Naive thymus-derived CD4-positive, alpha-beta T cell (primary cell): ENCODE measurements around the gene TRAIP. TPM values are rescaled to one million over a fixed set of nuclear protein-coding genes. Genes with fewer than 3 reads are reported as not detected.

ENCODE experiments used
- ATAC-seq: fragments of 150-1000 bp; cut with Tn5 transposase; 2 replicates; pipeline ENCODE4 v1.10.0; 2021; ENCODE audit warnings: mild to moderate bottlenecking, moderate library complexity
- CTCF ChIA-PET: fragments of 350-600 bp; sonication (Branson Sonifier 250); formaldehyde crosslinking; loops from one replicate; lab custom pipeline; 2021; ENCODE audit warnings: antibody characterized with exemption; lab: Charles Lee
- POLR2A ChIA-PET: fragments of 350-600 bp; sonication (Branson Sonifier 250); formaldehyde crosslinking; loops from one replicate; lab custom pipeline; 2021; ENCODE audit warnings: antibody characterized with exemption, inconsistent platforms; lab: Charles Lee
- DNase-seq, 9 donors: peaks; one replicate each; pipeline versions ENCODE4 v3.0.0 to v3.0.0-alpha.2; 2020 to 2022; ENCODE audit warnings: mixed read lengths in 1 of 9
- H3K27ac ChIP-seq: one replicate; pipeline ENCODE4 v1.7.0; 2013; ENCODE audit warnings: mild to moderate bottlenecking, low read depth, low read length, moderate library complexity
- H3K27me3 ChIP-seq, 2 donors: one replicate each; pipeline ENCODE4 v1.7.0; 2013; ENCODE audit warnings: low read length in 2 of 2, mild to moderate bottlenecking in 2 of 2, moderate library complexity in 2 of 2; ENCODE audit not compliant: control insufficient read depth in 2 of 2, insufficient read depth in 2 of 2
- H3K36me3 ChIP-seq, 3 experiments: 1 replicate in 2 of 3; 2 replicates in 1 of 3; pipeline ENCODE4 v1.7.0; 2013; ENCODE audit warnings: low read length in 3 of 3, mild to moderate bottlenecking in 3 of 3, moderate library complexity in 1 of 3; ENCODE audit not compliant: insufficient read depth in 3 of 3, control insufficient read depth in 2 of 3
- H3K4me1 ChIP-seq, 2 donors: one replicate each; pipeline ENCODE4 v1.7.0; 2013; ENCODE audit warnings: low read length in 2 of 2, mild to moderate bottlenecking in 2 of 2, moderate library complexity in 1 of 2; ENCODE audit not compliant: control insufficient read depth in 2 of 2, insufficient read depth in 2 of 2
- H3K4me3 ChIP-seq: 2 replicates; pipeline ENCODE4 v1.7.0; 2013; ENCODE audit warnings: mild to moderate bottlenecking, low read length
- H3K9me3 ChIP-seq, 3 experiments: 1 replicate in 2 of 3; 2 replicates in 1 of 3; pipeline ENCODE4 v1.7.0; 2013; ENCODE audit warnings: low read length in 3 of 3; ENCODE audit not compliant: control insufficient read depth in 2 of 3
- H3K27ac Mint-ChIP-seq, 9 donors: one replicate each; pipeline ENCODE4 v1.8.0; 2020 to 2022; ENCODE audit warnings: mixed read lengths in 9 of 9, mild to moderate bottlenecking in 8 of 9, moderate library complexity in 5 of 9, inconsistent platforms in 2 of 9
- H3K27me3 Mint-ChIP-seq, 5 donors: one replicate each; pipeline ENCODE4 v1.8.0; 2021 to 2022; ENCODE audit warnings: mixed read lengths in 5 of 5, mild to moderate bottlenecking in 1 of 5
- H3K36me3 Mint-ChIP-seq, 5 donors: one replicate each; pipeline ENCODE4 v1.8.0; 2020 to 2022; ENCODE audit warnings: mixed read lengths in 5 of 5, mild to moderate bottlenecking in 3 of 5, inconsistent platforms in 1 of 5
- H3K4me1 Mint-ChIP-seq, 7 donors: one replicate each; pipeline ENCODE4 v1.8.0; 2020 to 2022; ENCODE audit warnings: mixed read lengths in 7 of 7, mild to moderate bottlenecking in 3 of 7, inconsistent platforms in 1 of 7
- H3K4me3 Mint-ChIP-seq, 10 donors: one replicate each; pipeline ENCODE4 v1.8.0; 2020 to 2022; ENCODE audit warnings: mild to moderate bottlenecking in 10 of 10, mixed read lengths in 10 of 10, moderate library complexity in 6 of 10, inconsistent platforms in 2 of 10
- H3K9me3 Mint-ChIP-seq, 11 donors: one replicate each; pipeline ENCODE4 v1.8.0; 2020 to 2022; ENCODE audit warnings: mixed read lengths in 11 of 11, mild to moderate bottlenecking in 4 of 11, inconsistent platforms in 1 of 11, moderate library complexity in 1 of 11
- intact Hi-C, 2 donors: fragments of 100-400 bp; cut with micrococcal nuclease; formaldehyde crosslinking; loops; one replicate each; pipeline ENCODE4 v1.15.1; 2023
- polyA plus RNA-seq, 2 donors: library from polyadenylated mRNA; unstranded; fragments of 300-500 nt; fragmentation: Illumina TruSeq; gene quantifications; one replicate each; pipeline ENCODE4 v1.2.3, GENCODE V29; 2021
- total RNA-seq, 6 experiments: library from RNA in 5 of 6; stranded (reverse) in 5 of 6; gene quantifications; 1 replicate in 5 of 6; 2 replicates in 1 of 6; pipeline ENCODE4 v1.2.3 and lab custom pipeline; 2021 to 2026

Gene TRAIP
- total and polyA plus RNA-seq, 7 experiments from 2014 or later = 2.7 to 22.5 (median 5.5) TPM

GRCh38 chr3:49855662-49856061 lies 702 bp downstream of the TRAIP start:
- Histone ChIP-seq H3K4me3 (peak overlapping the region; percentile 75), H3K27ac (no peak overlapping the region), H3K36me3 (no peaks in the 10 kb centered on the region), H3K9me3 (no peaks in the 10 kb centered on the region), H3K27me3 (no peaks in the 10 kb centered on the region), H3K4me1 (peaks cover 10 to 11% of the 10 kb centered on the region in 2 donors)
- Mint-ChIP-seq H3K27me3 (no peaks in the 10 kb centered on the region), H3K4me1 (peaks cover 4 to 19% (median 13%) of the 10 kb centered on the region in 7 donors), H3K27ac (peak overlapping the region in 5 of 9 donors; percentile 83 to 95 (median 92)), H3K4me3 (peak overlapping the region in 9 of 10 donors; percentile 80 to 94 (median 89)), H3K9me3 (no peaks in the 10 kb centered on the region), H3K36me3 (no peaks in the 10 kb centered on the region)
- ChIA-PET CTCF (interaction anchor here (1.1 kb wide), 1 partner anchor 53 kb away, joined by 4 read pairs; no protein-coding TSS in a partner anchor), POLR2A (interaction anchor here (1.0 to 2.1 kb wide), 5 partner anchors 42 to 110 kb away, joined by 3 to 5 read pairs (median 3); partner anchors contain the start of genes INKA1 and UBA7)
- intact Hi-C loops = loop anchor here (1.0 to 5.0 kb wide), 14 partner anchors 48 to 1553 kb away; partner anchors contain the start of genes APEH (in 2 of the 2), MON1A (in 2 of the 2), RBM5 (in 2 of the 2) and BSN (in 1 of the 2)
- DNase-seq (no peak), ATAC-seq (no peak)

DNA sequence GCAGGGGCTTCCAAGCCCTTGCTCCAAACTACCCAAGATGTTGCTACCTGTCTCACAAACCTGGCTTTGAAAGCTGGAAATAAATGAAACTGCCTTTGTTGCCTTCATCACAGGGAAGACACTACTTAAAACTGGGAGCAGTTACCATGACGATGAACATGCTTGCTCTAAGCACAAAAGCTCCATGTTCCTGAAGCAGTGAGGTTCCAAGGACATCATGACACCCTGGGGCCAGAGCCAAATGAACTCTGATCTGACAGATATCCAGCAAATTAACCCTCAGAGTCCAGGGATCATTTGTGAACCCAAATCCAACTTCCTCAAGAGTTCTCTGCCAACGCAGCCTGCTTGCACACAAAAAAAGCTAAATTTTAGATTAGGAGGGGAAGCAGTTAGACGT lies 10.7 kb downstream of the TRAIP start:
- H3K9me3 Mint-ChIP-seq = no peaks in the 10 kb centered on the region

DNA sequence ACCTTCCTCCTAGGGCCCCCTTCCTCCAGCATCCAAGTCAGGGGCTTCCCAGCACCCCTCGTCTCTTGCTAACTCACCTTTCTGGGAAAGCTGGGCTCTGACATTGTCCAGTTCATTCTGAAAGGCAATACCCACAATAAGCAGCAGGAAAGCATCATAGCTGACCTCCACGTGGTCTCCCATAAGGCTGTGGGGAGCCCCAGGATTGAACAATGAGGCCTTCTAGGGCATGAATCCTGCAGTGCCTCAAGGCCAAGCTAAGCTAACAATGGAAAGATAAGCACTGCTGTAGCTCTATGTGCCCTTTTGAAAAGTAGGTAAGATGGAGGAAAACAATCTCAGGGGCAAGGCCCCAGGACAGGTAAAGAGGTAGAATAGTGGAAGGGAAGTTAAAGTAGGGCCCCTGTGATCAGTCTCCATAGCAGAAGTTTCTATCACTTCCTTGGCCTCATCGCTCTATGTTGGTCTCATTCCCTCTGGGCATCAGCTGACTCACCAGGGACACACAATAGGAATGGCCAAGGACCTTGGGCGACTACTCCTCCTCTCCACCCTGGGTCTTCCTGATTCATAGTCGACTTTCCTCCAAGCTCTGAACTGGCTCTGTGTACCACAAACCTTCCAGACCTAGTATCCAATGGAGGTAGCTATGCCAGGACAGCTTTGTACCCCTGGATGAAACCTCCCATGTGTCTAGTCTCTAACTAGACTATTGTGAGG lies 11.7 kb downstream of the TRAIP start:
- no peaks in the 10 kb centered on the region for H3K9me3 Mint-ChIP-seq
- DNase-seq (no peak), ATAC-seq (no peak)
- POLR2A ChIA-PET = no interaction called here
- H3K27me3 Mint-ChIP-seq = no peaks in the 10 kb centered on the region
- H3K36me3 ChIP-seq = no peaks in the 10 kb centered on the region
- no peaks in the 10 kb centered on the region for H3K9me3 ChIP-seq
- H3K27ac ChIP-seq = no peak overlapping the region
- CTCF ChIA-PET = interaction anchor here (0.7 kb wide), 2 partner anchors 57 to 305 kb away, joined by 3 to 4 read pairs; no protein-coding TSS in a partner anchor
- no peak overlapping the region for H3K4me3 Mint-ChIP-seq
- no peak overlapping the region for H3K4me3 ChIP-seq
- peaks cover 0 to 4% (median 0%) of the 10 kb centered on the region in 5 donors for H3K36me3 Mint-ChIP-seq
- H3K27me3 ChIP-seq = no peaks in the 10 kb centered on the region
- intact Hi-C loops = no loop called here
- peaks cover 0 to 3% (median 0%) of the 10 kb centered on the region in 7 donors for H3K4me1 Mint-ChIP-seq
- H3K4me1 ChIP-seq = no peaks in the 10 kb centered on the region
- H3K27ac Mint-ChIP-seq = peak overlapping the region in 1 of 9 donors; percentile 49

More for the DNA sequence above, 10.7 kb downstream of the TRAIP start:
- H3K4me3 ChIP-seq = no peak overlapping the region
- no peaks in the 10 kb centered on the region for H3K36me3 ChIP-seq
- DNase-seq (no peak), ATAC-seq (no peak)
- H3K4me3 Mint-ChIP-seq = no peak overlapping the region
- no peak overlapping the region for H3K27ac ChIP-seq
- POLR2A ChIA-PET = no interaction called here
- no peaks in the 10 kb centered on the region for H3K4me1 ChIP-seq
- no peak overlapping the region for H3K27ac Mint-ChIP-seq
- no peaks in the 10 kb centered on the region for H3K27me3 Mint-ChIP-seq
- H3K9me3 ChIP-seq = no peaks in the 10 kb centered on the region
- H3K36me3 Mint-ChIP-seq = peaks cover 0 to 6% (median 0%) of the 10 kb centered on the region in 5 donors
- intact Hi-C loops = no loop called here
- H3K27me3 ChIP-seq = no peaks in the 10 kb centered on the region
- CTCF ChIA-PET = interaction anchor here (0.8 to 1.0 kb wide), 2 partner anchors 43 to 306 kb away, joined by 4 to 6 read pairs; partner anchors contain the start of gene INKA1
- peaks cover 0 to 3% (median 0%) of the 10 kb centered on the region in 7 donors for H3K4me1 Mint-ChIP-seq

- intact Hi-C loops = no loop called here
- ChIA-PET POLR2A (interaction anchor here (7.3 kb wide), 1 partner anchor 42 kb away, joined by 59 read pairs; the partner anchor contains the start of genes CDHR4 and INKA1), CTCF (interaction anchor here (8.7 kb wide), 1 partner anchor 38 kb away, joined by 181 read pairs; the partner anchor contains the start of genes CDHR4 and INKA1)
- no peaks in the 10 kb centered on the region for H3K27me3 ChIP-seq
- H3K9me3 ChIP-seq = no peaks in the 10 kb centered on the region
- H3K27ac ChIP-seq = no peak overlapping the region
- Mint-ChIP-seq H3K4me1 (peaks cover 0 to 9% (median 0%) of the 10 kb centered on the region in 7 donors), H3K27ac (no peak overlapping the region), H3K36me3 (peaks cover 0 to 5% (median 0%) of the 10 kb centered on the region in 5 donors), H3K27me3 (no peaks in the 10 kb centered on the region), H3K9me3 (no peaks in the 10 kb centered on the region), H3K4me3 (no peak overlapping the region)
- no peak overlapping the region for H3K4me3 ChIP-seq
- ATAC-seq (no peak), DNase-seq (no peak)
- no peaks in the 10 kb centered on the region for H3K4me1 ChIP-seq
- no peaks in the 10 kb centered on the region for H3K36me3 ChIP-seq
These were observed 13.4 kb downstream of the TRAIP start for GRCh38 chr3:49842843-49843517.

- no peaks in the 10 kb centered on the region for H3K4me1 ChIP-seq
- ChIA-PET POLR2A (interaction anchor here (7.3 kb wide), 1 partner anchor 41 kb away, joined by 59 read pairs; the partner anchor contains the start of genes CDHR4 and INKA1), CTCF (interaction anchor here (1.1 to 8.7 kb wide), 2 partner anchors 37 to 302 kb away, joined by 5 to 181 read pairs; partner anchors contain the start of genes CDHR4 and INKA1)
- H3K36me3 Mint-ChIP-seq = peaks cover 0 to 5% (median 0%) of the 10 kb centered on the region in 5 donors
- DNase-seq = no peak
- intact Hi-C loops = no loop called here
- peaks cover 0 to 9% (median 0%) of the 10 kb centered on the region in 7 donors for H3K4me1 Mint-ChIP-seq
- no peak for ATAC-seq
- H3K4me3 Mint-ChIP-seq = no peak overlapping the region
- no peak overlapping the region for H3K4me3 ChIP-seq
- H3K27ac Mint-ChIP-seq = no peak overlapping the region
- H3K27me3 Mint-ChIP-seq = no peaks in the 10 kb centered on the region
- no peaks in the 10 kb centered on the region for H3K36me3 ChIP-seq
- no peaks in the 10 kb centered on the region for H3K27me3 ChIP-seq
- H3K27ac ChIP-seq = no peak overlapping the region
- H3K9me3 ChIP-seq = no peaks in the 10 kb centered on the region
- no peaks in the 10 kb centered on the region for H3K9me3 Mint-ChIP-seq
These were observed 14.6 kb downstream of the TRAIP start for GRCh38 chr3:49841806-49842205.

- Mint-ChIP-seq H3K4me1 (peaks cover 0 to 9% (median 0%) of the 10 kb centered on the region in 7 donors), H3K36me3 (peaks cover 0 to 2% (median 0%) of the 10 kb centered on the region in 5 donors), H3K4me3 (no peak overlapping the region), H3K9me3 (no peaks in the 10 kb centered on the region), H3K27ac (no peak overlapping the region), H3K27me3 (no peaks in the 10 kb centered on the region)
- POLR2A ChIA-PET = interaction anchor here (7.3 kb wide), 1 partner anchor 40 kb away, joined by 59 read pairs; the partner anchor contains the start of genes CDHR4 and INKA1
- Histone ChIP-seq H3K9me3 (no peaks in the 10 kb centered on the region), H3K27ac (no peak overlapping the region), H3K4me1 (no peaks in the 10 kb centered on the region), H3K36me3 (no peaks in the 10 kb centered on the region), H3K27me3 (no peaks in the 10 kb centered on the region), H3K4me3 (no peak overlapping the region)
- CTCF ChIA-PET = interaction anchor here (0.6 to 8.7 kb wide), 4 partner anchors 9 to 302 kb away, joined by 4 to 181 read pairs (median 4); partner anchors contain the start of genes CDHR4 and INKA1
- no peak for ATAC-seq
- DNase-seq = no peak
- intact Hi-C loops = no loop called here
These were observed 15.2 kb downstream of the TRAIP start for GRCh38 chr3:49841126-49841696.
